Activated gamma-delta T cell (primary cell): ENCODE data around the gene RAPGEF1.
A peak's percentile ranks its signal among the peaks of the same experiment; 100 is the strongest.

Experiments used
- DNase-seq: peaks from one replicate; lab custom pipeline; 2025; lab: John Stamatoyannopoulos, UW

The RAPGEF1 gene

GRCh38 chr9:131625508-131625787 lies 114.4 kb downstream of the RAPGEF1 start:
- no peak for DNase-seq

- DNase-seq = no peak
These were observed 115.0 kb downstream of the RAPGEF1 start for GRCh38 chr9:131624636-131625507.

- no peak for DNase-seq
These were observed 116.1 kb downstream of the RAPGEF1 start for GRCh38 chr9:131623655-131624330.

- no peak for DNase-seq
These were observed 117.4 kb downstream of the RAPGEF1 start for GRCh38 chr9:131622523-131622922.

GRCh38 chr9:131621551-131622358 lies 118.1 kb downstream of the RAPGEF1 start:
- peak; percentile 42 for DNase-seq

GRCh38 chr9:131620764-131621520 lies 118.9 kb downstream of the RAPGEF1 start:
- DNase-seq = no peak

GRCh38 chr9:131619680-131620079 lies 120.2 kb downstream of the RAPGEF1 start:
- no peak for DNase-seq

GRCh38 chr9:131618785-131619184 lies 121.1 kb downstream of the RAPGEF1 start:
- DNase-seq = no peak

- DNase-seq = no peak
These were observed 121.8 kb downstream of the RAPGEF1 start for GRCh38 chr9:131618071-131618479.

GRCh38 chr9:131617611-131618010 lies 122.3 kb downstream of the RAPGEF1 start:
- DNase-seq = no peak

- no peak for DNase-seq
These were observed 122.8 kb downstream of the RAPGEF1 start for GRCh38 chr9:131616983-131617604.

GRCh38 chr9:131614340-131614915 lies 125.4 kb downstream of the RAPGEF1 start:
- DNase-seq = no peak

- DNase-seq = no peak
These were observed 126.0 kb downstream of the RAPGEF1 start for GRCh38 chr9:131613921-131614320.

- no peak for DNase-seq
These were observed 127.0 kb downstream of the RAPGEF1 start for GRCh38 chr9:131612851-131613250.

GRCh38 chr9:131611586-131612315 lies 128.1 kb downstream of the RAPGEF1 start:
- DNase-seq = no peak

GRCh38 chr9:131610231-131610761 lies 129.6 kb downstream of the RAPGEF1 start:
- DNase-seq = no peak

- no peak for DNase-seq
These were observed 130.6 kb downstream of the RAPGEF1 start for GRCh38 chr9:131609099-131609830.

- no peak for DNase-seq
These were observed 131.3 kb downstream of the RAPGEF1 start for GRCh38 chr9:131608493-131609037.

GRCh38 chr9:131607591-131607990 lies 132.3 kb downstream of the RAPGEF1 start:
- no peak for DNase-seq
